ENCODE data around the gene PDLIM1. TPM values are rescaled to one million over a fixed set of nuclear protein-coding genes. Genes with fewer than 3 reads are reported as not detected.

Gene PDLIM1
- total RNA-seq, 4 donors from 2014 or later = 71.4 to 112 (median 77.7) TPM

DNA sequence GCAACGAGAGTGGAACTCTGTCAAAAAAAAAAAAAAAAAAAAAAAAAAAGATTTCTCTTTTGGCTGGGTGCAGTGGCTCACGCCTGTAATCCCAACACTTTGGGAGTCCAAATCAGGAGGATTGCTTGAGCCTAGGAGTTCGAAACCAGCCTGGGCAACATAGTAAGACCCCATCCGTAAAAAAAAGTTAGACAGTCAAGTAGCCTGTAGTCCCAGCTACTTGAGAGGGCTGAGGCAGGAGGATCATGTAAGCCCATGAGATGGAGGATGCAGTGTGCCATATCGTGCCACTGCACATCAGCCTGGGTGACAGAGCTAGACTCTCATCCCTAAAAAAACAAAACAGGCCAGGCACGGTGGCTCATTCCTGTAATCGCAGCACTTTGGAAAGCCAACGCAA, 25.2 kb downstream of the PDLIM1 start:
- peaks cover 37% of the 10 kb centered on the region for H3K4me1 ChIP-seq
- DNase-seq (ENCODE audit: low spot score in 2 of 2) = no peak
- TF ChIP-seq POLR2AphosphoS5 (IDR thresholded peaks at IDR 0.05) = no peak
- TF ChIP-seq, protein P1, sequence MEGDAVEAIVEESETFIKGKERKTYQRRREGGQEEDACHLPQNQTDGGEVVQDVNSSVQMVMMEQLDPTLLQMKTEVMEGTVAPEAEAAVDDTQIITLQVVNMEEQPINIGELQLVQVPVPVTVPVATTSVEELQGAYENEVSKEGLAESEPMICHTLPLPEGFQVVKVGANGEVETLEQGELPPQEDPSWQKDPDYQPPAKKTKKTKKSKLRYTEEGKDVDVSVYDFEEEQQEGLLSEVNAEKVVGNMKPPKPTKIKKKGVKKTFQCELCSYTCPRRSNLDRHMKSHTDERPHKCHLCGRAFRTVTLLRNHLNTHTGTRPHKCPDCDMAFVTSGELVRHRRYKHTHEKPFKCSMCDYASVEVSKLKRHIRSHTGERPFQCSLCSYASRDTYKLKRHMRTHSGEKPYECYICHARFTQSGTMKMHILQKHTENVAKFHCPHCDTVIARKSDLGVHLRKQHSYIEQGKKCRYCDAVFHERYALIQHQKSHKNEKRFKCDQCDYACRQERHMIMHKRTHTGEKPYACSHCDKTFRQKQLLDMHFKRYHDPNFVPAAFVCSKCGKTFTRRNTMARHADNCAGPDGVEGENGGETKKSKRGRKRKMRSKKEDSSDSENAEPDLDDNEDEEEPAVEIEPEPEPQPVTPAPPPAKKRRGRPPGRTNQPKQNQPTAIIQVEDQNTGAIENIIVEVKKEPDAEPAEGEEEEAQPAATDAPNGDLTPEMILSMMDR (IDR thresholded peaks at IDR 0.05) = no peak
- no peak for TF ChIP-seq EP300 (IDR thresholded peaks at IDR 0.05)
- no peak for TF ChIP-seq POLR2A (IDR thresholded peaks at IDR 0.05)
- no peak overlapping the region for H3K27ac ChIP-seq
- H3K9me3 ChIP-seq = no peaks in the 10 kb centered on the region
- 80% methylated on average over 8 of the region's 8 CpGs for WGBS
- no peak overlapping the region for H3K4me3 ChIP-seq
- peaks cover 28% of the 10 kb centered on the region for H3K36me3 ChIP-seq
- no peaks in the 10 kb centered on the region for H3K27me3 ChIP-seq

GRCh38 chr10:95264227-95265051, 26.4 kb downstream of the PDLIM1 start:
- WGBS = 48% methylated on average over 6 of the region's 6 CpGs
- Histone ChIP-seq H3K4me3 (no peak overlapping the region), H3K4me1 (peaks cover 38% of the 10 kb centered on the region), H3K27ac (no peak overlapping the region), H3K27me3 (no peaks in the 10 kb centered on the region), H3K9me3 (no peaks in the 10 kb centered on the region), H3K36me3 (peaks cover 30% of the 10 kb centered on the region)
- TF ChIP-seq, protein P1 (IDR thresholded peaks at IDR 0.05) = no peak
- TF ChIP-seq POLR2AphosphoS5 (IDR thresholded peaks at IDR 0.05) (no peak), POLR2A (IDR thresholded peaks at IDR 0.05) (no peak), EP300 (IDR thresholded peaks at IDR 0.05) (no peak)
- no peak for DNase-seq (ENCODE audit: low spot score in 2 of 2)

DNA sequence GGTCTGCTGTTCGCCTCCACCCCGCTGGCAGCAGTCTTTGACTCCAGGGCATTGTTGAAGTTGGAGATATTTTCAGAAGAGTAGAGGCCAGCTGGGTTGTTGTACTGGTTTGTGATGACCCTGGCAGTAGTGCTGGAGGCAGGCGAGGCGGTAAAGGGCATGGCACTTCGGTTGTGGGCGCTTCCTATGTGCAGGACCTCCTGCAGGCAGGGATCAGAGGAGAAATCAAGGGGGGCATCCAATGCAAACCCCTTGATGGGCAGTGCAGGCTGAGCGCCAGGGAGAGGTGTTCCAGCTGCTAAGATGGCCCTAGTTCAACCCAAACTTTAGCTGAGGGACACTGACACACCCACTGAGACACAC, 27.0 kb downstream of the PDLIM1 start:
- Histone ChIP-seq H3K27ac (no peak overlapping the region), H3K27me3 (no peaks in the 10 kb centered on the region), H3K4me1 (peaks cover 35% of the 10 kb centered on the region), H3K36me3 (peaks cover 33% of the 10 kb centered on the region), H3K9me3 (no peaks in the 10 kb centered on the region), H3K4me3 (no peak overlapping the region)
- TF ChIP-seq POLR2AphosphoS5 (IDR thresholded peaks at IDR 0.05) (no peak), POLR2A (IDR thresholded peaks at IDR 0.05) (no peak), EP300 (IDR thresholded peaks at IDR 0.05) (no peak)
- TF ChIP-seq, protein P1 (IDR thresholded peaks at IDR 0.05) = no peak
- WGBS = 61% methylated on average over 7 of the region's 7 CpGs
- DNase-seq (ENCODE audit: low spot score in 2 of 2) = no peak

- 74% methylated on average over 5 of the region's 5 CpGs for WGBS
- H3K9me3 ChIP-seq = no peaks in the 10 kb centered on the region
- H3K27me3 ChIP-seq = no peaks in the 10 kb centered on the region
- no peak for DNase-seq (ENCODE audit: low spot score in 2 of 2)
- no peak overlapping the region for H3K4me3 ChIP-seq
- peaks cover 37% of the 10 kb centered on the region for H3K36me3 ChIP-seq
- peaks cover 28% of the 10 kb centered on the region for H3K4me1 ChIP-seq
- H3K27ac ChIP-seq = no peak overlapping the region
- no peak for TF ChIP-seq EP300 (IDR thresholded peaks at IDR 0.05)
- TF ChIP-seq, protein P1 (IDR thresholded peaks at IDR 0.05) = no peak
- TF ChIP-seq POLR2AphosphoS5 (IDR thresholded peaks at IDR 0.05) = no peak
- TF ChIP-seq POLR2A (IDR thresholded peaks at IDR 0.05) = no peak
Observed at GRCh38 chr10:95262763-95263518, 27.9 kb downstream of the PDLIM1 start.

DNA sequence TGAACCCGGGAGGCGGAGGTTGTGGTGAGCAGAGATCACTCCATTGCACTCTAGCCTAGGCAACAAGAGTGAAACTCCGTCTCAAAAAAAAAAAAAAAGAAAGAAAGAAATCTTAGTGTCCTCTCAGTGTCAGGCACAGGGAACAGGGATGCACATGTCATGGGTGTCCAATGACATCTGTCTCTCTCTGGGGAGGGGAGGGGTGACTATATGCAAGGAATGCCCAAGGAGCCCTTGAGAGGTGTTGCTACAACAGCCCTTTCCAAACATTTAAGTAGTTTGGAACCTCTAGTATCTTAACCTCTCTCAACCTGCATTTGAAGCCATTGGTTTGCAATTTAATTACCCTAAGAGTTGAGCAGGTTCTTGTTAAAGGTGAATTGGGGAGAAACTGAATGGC, 28.9 kb downstream of the PDLIM1 start:
- Histone ChIP-seq H3K36me3 (peaks cover 41% of the 10 kb centered on the region), H3K4me1 (peaks cover 20% of the 10 kb centered on the region), H3K27me3 (no peaks in the 10 kb centered on the region), H3K9me3 (no peaks in the 10 kb centered on the region), H3K27ac (no peak overlapping the region), H3K4me3 (no peak overlapping the region)
- DNase-seq (ENCODE audit: low spot score in 2 of 2) = peak in 1 of 2 donors; percentile 15
- TF ChIP-seq, protein P1 (IDR thresholded peaks at IDR 0.05) = no peak
- no peak for TF ChIP-seq POLR2AphosphoS5 (IDR thresholded peaks at IDR 0.05)
- no peak for TF ChIP-seq POLR2A (IDR thresholded peaks at IDR 0.05)
- no peak for TF ChIP-seq EP300 (IDR thresholded peaks at IDR 0.05)
- WGBS = 94% methylated on average over 3 of the region's 3 CpGs
